Kidney tubule cell (primary cell): ENCODE measurements around the gene NEU4.
"Not testable (repeated sequence)": the region's sequence is repeated elsewhere in the genome, so short reads cannot be mapped to it uniquely, and the experiment has no call there.

Source experiments
- DNase-seq: peaks from one replicate; pipeline ENCODE4 v3.0.0-alpha.2; 2018; ENCODE audit warnings: low spot score

The NEU4 gene

DNA sequence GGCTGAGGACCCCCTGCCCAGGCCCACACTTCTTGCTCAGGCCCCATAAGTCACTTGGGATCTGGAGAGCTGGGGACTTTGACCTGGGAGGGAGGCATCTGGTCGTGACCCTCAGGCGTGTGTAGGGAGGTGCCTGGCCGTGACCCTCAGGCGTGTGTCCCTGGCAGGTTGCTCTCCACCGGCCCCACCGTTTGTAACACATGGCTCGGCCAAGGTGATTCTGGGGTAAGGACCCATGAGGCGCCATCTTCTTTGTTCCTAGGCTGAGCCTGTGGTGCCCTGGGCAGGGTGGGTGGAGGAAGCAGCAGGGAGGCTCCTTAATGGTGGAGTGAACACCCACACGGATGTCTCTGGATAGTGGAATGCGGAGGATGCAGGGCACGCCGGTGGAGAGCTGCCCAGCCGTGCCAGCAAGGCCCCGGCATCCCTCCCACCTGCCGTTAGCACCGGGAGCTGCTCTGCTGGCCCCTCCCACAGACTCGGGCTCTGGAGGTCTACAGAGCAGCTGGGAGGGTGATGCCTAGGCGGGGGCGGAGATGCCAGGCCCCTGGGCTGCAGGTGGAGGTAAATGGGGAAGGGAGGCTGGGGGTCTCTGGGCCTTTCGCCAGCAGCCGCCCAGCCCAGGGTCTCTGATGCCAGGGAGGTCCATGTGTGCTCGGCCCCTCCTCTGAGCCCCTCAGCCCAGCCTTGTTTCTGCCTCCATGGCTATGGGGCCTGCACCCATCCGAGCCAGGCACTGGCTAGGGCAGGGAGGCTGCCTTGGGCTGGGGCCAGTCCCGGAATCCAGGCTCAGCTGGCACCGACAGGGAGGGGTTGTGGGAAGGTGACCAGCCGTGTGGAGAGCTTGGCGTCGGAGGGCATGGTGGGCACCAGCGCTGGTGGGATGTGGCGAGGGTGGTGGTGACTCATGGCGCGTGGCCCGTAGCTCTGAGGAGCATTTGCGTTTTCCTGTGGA is 33.5 kb upstream of the NEU4 start:
- DNase-seq, result peak; percentile 17

GRCh38 chr2:241776336-241777169 is 32.4 kb upstream of the NEU4 start, which contains the start of gene GAL3ST2:
GAL3ST2 (plus strand) TSS chr2:241776822; CDS start chr2:241776956, 134 bp downstream.
- DNase-seq, result no peak

DNA sequence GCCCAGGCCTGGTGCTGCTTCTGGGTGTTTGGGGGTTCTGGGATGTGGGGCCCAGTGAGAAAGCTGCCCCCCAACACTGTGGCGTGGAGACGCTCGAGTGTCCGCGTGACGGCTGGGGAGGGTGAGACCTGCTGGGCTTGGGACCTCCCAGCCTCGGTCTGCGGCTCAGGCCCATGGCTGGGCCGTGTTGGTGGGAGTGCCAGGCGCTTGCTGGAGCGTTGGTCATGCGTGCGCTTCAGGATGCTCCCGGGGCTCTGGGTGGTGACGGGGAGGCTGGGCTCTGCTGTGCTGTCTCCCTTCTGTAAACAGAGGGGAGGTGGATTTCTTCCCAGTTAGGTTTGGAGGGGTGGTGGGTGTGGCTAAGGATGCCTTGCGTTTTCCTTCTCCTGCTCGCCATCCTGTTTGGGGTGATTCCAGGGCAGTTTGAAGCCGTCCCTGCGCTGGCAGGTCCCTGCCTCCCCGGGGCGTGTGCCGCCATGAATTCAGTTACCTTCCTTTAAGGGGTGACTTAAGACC is 31.8 kb upstream of the NEU4 start:
- DNase-seq, result no peak

GRCh38 chr2:241777686-241778627 is 31.0 kb upstream of the NEU4 start:
- peak; percentile 9 for DNase-seq

GRCh38 chr2:241780939-241781569 is 27.9 kb upstream of the NEU4 start:
- DNase-seq, result no peak

- not testable (repeated sequence) for DNase-seq
Measured at GRCh38 chr2:241782053-241782452, 26.9 kb upstream of the NEU4 start.

- no peak for DNase-seq
Measured at GRCh38 chr2:241788135-241788534, 20.9 kb upstream of the NEU4 start.

DNA sequence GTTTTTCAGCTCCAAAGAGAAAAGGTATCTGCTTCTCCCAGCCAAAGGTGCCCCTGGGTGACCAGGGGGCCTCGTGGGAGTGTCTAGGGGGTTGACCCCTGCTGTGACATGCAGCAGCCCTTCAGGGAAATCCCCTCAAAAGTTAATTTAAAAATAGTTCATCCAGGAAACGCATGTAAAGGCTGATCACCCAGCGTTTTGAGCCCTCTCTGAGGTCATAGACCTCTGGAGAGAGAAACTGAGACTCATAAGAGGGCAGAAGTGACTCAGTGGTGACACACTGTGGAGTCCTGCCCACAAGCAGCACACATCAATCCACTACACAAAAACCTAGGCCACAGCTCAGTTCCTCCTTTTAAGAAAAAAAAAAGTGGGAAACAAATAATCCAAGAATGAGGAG is 20.4 kb upstream of the NEU4 start:
- peak; percentile 71 for DNase-seq

DNA sequence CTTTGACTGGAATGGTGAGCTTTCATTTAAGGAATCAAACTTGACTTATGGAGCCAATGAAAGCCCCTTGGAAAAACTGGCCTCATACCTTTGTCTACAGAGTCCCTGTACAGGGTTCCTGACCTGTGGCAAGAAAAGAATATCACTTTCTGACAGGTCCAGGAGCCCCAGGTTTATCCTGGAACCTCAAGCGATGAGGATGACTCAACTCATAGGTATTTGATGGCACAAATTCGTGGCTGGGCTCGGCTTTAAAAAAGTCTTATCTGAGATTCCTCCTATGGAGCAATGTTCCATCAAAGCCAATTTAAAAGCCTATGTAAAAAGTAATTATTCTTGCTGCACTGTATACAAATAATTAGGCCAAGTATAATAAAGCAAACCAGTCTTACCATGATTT is 17.6 kb upstream of the NEU4 start:
- DNase-seq, result not testable (repeated sequence)

DNA sequence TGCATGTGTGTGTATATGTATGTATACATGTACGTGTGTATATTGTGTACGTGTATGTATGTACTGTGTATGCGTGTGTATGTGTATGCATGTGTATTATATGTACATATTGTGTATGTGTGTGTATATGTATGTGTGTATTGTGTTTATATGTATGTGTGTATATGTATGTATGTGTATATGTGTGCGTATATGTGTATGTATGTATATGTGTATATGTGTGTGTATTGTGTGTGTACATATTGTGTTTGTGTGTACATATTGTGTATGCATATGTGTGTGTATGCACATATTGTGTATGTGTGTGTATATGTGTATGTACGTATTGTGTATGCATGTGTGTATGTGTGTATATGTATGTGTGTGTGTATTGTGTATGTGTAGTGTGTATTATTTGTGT is 15.6 kb upstream of the NEU4 start:
- no peak for DNase-seq

DNA sequence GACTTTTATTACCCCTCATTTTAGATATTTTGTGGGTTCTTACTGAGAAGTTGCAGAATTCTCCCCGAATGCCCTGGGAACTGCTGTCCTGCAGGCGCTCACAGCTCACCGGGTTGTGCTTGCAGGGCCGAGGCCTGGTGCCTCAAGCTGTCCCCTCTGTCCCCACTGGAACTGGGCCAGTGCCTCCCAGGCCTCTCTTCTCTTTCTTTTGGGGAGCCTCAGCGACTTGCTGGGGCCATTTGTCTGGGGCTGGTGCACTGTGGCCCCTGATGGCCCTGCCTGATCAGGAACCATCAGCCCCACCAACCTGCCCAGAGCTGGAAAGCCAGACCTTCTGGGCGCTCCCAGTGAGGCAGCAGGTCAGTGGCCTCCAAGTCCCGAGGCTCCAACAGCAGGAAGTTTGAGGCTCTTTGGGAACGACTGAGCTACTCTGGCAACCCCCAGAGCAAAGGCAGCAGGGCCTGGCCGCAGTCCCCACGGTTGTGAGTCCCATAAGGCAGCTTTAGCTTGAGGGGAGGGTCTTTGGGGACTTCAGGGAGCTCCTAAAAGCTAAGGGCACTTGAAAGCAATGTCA is 14.7 kb upstream of the NEU4 start:
- no peak for DNase-seq

- no peak for DNase-seq
Measured at GRCh38 chr2:241795021-241795999, 13.7 kb upstream of the NEU4 start.

GRCh38 chr2:241796209-241796608 is 12.8 kb upstream of the NEU4 start:
- DNase-seq, result no peak

DNA sequence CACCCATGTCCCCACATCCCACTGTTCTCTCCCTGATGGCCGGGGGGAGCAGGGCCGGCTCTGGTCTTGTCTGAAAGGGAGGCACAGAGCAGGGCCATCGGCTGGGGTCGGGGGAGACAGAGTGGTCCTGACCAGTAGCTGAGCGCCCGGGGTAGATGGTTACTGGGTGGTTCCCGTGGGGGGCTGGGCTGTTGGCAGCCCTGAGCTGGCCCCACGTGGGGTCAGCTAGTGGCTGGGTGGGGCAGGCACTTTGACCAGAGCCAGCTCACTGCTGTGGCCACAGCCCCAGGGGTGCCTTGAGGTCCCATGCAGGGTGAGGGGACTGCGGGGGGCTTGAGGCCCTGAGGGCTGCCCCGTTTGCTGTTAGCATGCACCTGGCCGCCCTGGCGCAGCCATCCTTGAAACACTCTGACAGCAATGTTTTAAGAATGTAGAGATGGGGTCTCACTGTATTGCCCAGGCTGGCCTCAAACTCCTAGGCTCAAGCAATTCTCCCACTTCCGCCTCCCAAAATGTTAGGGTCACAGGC is 12.3 kb upstream of the NEU4 start:
- no peak for DNase-seq

DNA sequence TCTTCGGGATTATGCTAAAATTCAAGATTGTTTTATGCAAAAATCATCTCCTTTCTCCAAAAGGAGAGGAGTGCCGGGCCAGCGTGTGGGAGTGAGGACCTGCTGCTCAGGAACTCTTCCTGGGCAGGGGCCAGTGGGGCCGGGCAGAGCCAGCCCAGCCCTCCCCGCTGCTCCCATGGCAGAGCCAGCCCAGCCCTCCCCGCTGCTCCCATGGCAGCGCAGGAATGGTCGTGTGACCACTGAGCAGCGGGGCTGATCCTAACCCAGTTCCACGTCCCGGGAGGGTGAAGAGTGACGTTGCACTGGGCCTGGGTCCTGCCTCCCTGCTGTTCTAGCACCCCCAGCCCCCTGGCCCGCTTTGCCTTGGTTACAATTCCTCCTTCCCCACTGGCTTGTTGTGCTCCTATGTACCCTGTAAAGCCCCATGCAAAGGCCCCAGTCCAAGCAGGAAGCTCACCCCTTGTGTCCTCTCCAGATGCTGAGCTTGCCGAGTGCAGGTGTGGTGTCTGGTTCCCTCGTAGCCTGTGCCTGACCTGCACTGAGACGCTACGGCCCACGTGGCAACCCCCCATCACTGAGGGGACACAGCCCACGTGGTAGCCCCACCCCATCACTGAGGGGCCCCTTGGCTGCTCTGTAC is 11.4 kb upstream of the NEU4 start:
- DNase-seq, result no peak

GRCh38 chr2:241798081-241798630 is 10.8 kb upstream of the NEU4 start:
- DNase-seq, result no peak

GRCh38 chr2:241798631-241799521 is 10.1 kb upstream of the NEU4 start:
- no peak for DNase-seq
